Naive thymus-derived CD4-positive, alpha-beta T cell (primary cell): Measurements from ENCODE around the gene MPP4. TPM values are rescaled to one million over a fixed set of nuclear protein-coding genes. Genes with fewer than 3 reads are reported as not detected.

Experiments
- ATAC-seq: fragments of 150-1000 bp; cut with Tn5 transposase; 2 replicates; pipeline ENCODE4 v1.10.0; 2021; ENCODE audit warnings: mild to moderate bottlenecking, moderate library complexity
- CTCF ChIA-PET: fragments of 350-600 bp; sonication (Branson Sonifier 250); formaldehyde crosslinking; loops from one replicate; lab custom pipeline; 2021; ENCODE audit warnings: antibody characterized with exemption; lab: Charles Lee
- POLR2A ChIA-PET: fragments of 350-600 bp; sonication (Branson Sonifier 250); formaldehyde crosslinking; loops from one replicate; lab custom pipeline; 2021; ENCODE audit warnings: antibody characterized with exemption, inconsistent platforms; lab: Charles Lee
- DNase-seq, 9 donors: peaks; one replicate each; pipeline versions ENCODE4 v3.0.0 to v3.0.0-alpha.2; 2020 to 2022; ENCODE audit warnings: mixed read lengths in 1 of 9
- H3K27ac ChIP-seq: one replicate; pipeline ENCODE4 v1.7.0; 2013; ENCODE audit warnings: mild to moderate bottlenecking, low read depth, low read length, moderate library complexity
- H3K27me3 ChIP-seq, 2 donors: one replicate each; pipeline ENCODE4 v1.7.0; 2013; ENCODE audit warnings: low read length in 2 of 2, mild to moderate bottlenecking in 2 of 2, moderate library complexity in 2 of 2; ENCODE audit not compliant: control insufficient read depth in 2 of 2, insufficient read depth in 2 of 2
- H3K36me3 ChIP-seq, 3 experiments: 1 replicate in 2 of 3; 2 replicates in 1 of 3; pipeline ENCODE4 v1.7.0; 2013; ENCODE audit warnings: low read length in 3 of 3, mild to moderate bottlenecking in 3 of 3, moderate library complexity in 1 of 3; ENCODE audit not compliant: insufficient read depth in 3 of 3, control insufficient read depth in 2 of 3
- H3K4me1 ChIP-seq, 2 donors: one replicate each; pipeline ENCODE4 v1.7.0; 2013; ENCODE audit warnings: low read length in 2 of 2, mild to moderate bottlenecking in 2 of 2, moderate library complexity in 1 of 2; ENCODE audit not compliant: control insufficient read depth in 2 of 2, insufficient read depth in 2 of 2
- H3K4me3 ChIP-seq: 2 replicates; pipeline ENCODE4 v1.7.0; 2013; ENCODE audit warnings: mild to moderate bottlenecking, low read length
- H3K9me3 ChIP-seq, 3 experiments: 1 replicate in 2 of 3; 2 replicates in 1 of 3; pipeline ENCODE4 v1.7.0; 2013; ENCODE audit warnings: low read length in 3 of 3; ENCODE audit not compliant: control insufficient read depth in 2 of 3
- H3K27ac Mint-ChIP-seq, 9 donors: one replicate each; pipeline ENCODE4 v1.8.0; 2020 to 2022; ENCODE audit warnings: mixed read lengths in 9 of 9, mild to moderate bottlenecking in 8 of 9, moderate library complexity in 5 of 9, inconsistent platforms in 2 of 9
- H3K27me3 Mint-ChIP-seq, 5 donors: one replicate each; pipeline ENCODE4 v1.8.0; 2021 to 2022; ENCODE audit warnings: mixed read lengths in 5 of 5, mild to moderate bottlenecking in 1 of 5
- H3K36me3 Mint-ChIP-seq, 5 donors: one replicate each; pipeline ENCODE4 v1.8.0; 2020 to 2022; ENCODE audit warnings: mixed read lengths in 5 of 5, mild to moderate bottlenecking in 3 of 5, inconsistent platforms in 1 of 5
- H3K4me1 Mint-ChIP-seq, 7 donors: one replicate each; pipeline ENCODE4 v1.8.0; 2020 to 2022; ENCODE audit warnings: mixed read lengths in 7 of 7, mild to moderate bottlenecking in 3 of 7, inconsistent platforms in 1 of 7
- H3K4me3 Mint-ChIP-seq, 10 donors: one replicate each; pipeline ENCODE4 v1.8.0; 2020 to 2022; ENCODE audit warnings: mild to moderate bottlenecking in 10 of 10, mixed read lengths in 10 of 10, moderate library complexity in 6 of 10, inconsistent platforms in 2 of 10
- H3K9me3 Mint-ChIP-seq, 11 donors: one replicate each; pipeline ENCODE4 v1.8.0; 2020 to 2022; ENCODE audit warnings: mixed read lengths in 11 of 11, mild to moderate bottlenecking in 4 of 11, inconsistent platforms in 1 of 11, moderate library complexity in 1 of 11
- intact Hi-C, 2 donors: fragments of 100-400 bp; cut with micrococcal nuclease; formaldehyde crosslinking; loops; one replicate each; pipeline ENCODE4 v1.15.1; 2023
- polyA plus RNA-seq, 2 donors: library from polyadenylated mRNA; unstranded; fragments of 300-500 nt; fragmentation: Illumina TruSeq; gene quantifications; one replicate each; pipeline ENCODE4 v1.2.3, GENCODE V29; 2021
- total RNA-seq, 6 experiments: library from RNA in 5 of 6; stranded (reverse) in 5 of 6; gene quantifications; 1 replicate in 5 of 6; 2 replicates in 1 of 6; pipeline ENCODE4 v1.2.3 and lab custom pipeline; 2021 to 2026

Gene MPP4
- total and polyA plus RNA-seq, 7 experiments from 2014 or later, result 0.12 to 0.47 TPM; not detected in 5

- Mint-ChIP-seq H3K36me3 (peaks cover 0 to 10% (median 0%) of the 10 kb centered on the region in 5 donors), H3K27ac (no peak overlapping the region), H3K4me1 (no peaks in the 10 kb centered on the region), H3K9me3 (peaks cover 0 to 24% (median 9%) of the 10 kb centered on the region in 11 donors), H3K4me3 (no peak overlapping the region), H3K27me3 (peaks cover 3 to 31% (median 11%) of the 10 kb centered on the region in 5 donors)
- ChIA-PET CTCF (no interaction called here), POLR2A (interaction anchor here (0.5 kb wide), 1 partner anchor 601 kb away, joined by 3 read pairs; no protein-coding TSS in a partner anchor)
- H3K27ac ChIP-seq, result no peak overlapping the region
- H3K4me1 ChIP-seq, result no peaks in the 10 kb centered on the region
- no peak for ATAC-seq
- H3K4me3 ChIP-seq, result no peak overlapping the region
- intact Hi-C loops, result no loop called here
- H3K9me3 ChIP-seq, result no peaks in the 10 kb centered on the region
- H3K27me3 ChIP-seq, result no peaks in the 10 kb centered on the region
- no peaks in the 10 kb centered on the region for H3K36me3 ChIP-seq
- DNase-seq, result no peak
Observed at GRCh38 chr2:201607568-201607967, 90.9 kb downstream of the MPP4 start.

- Histone ChIP-seq H3K9me3 (no peaks in the 10 kb centered on the region), H3K27me3 (peaks cover 0 to 3% of the 10 kb centered on the region in 2 donors), H3K4me1 (no peaks in the 10 kb centered on the region), H3K36me3 (no peaks in the 10 kb centered on the region), H3K4me3 (no peak overlapping the region), H3K27ac (no peak overlapping the region)
- ATAC-seq (no peak), DNase-seq (no peak)
- ChIA-PET POLR2A (no interaction called here), CTCF (interaction anchor here (0.6 kb wide), 1 partner anchor 117 kb away, joined by 4 read pairs; no protein-coding TSS in a partner anchor)
- intact Hi-C loops, result no loop called here
- Mint-ChIP-seq H3K4me1 (no peaks in the 10 kb centered on the region), H3K9me3 (peaks cover 5 to 27% (median 15%) of the 10 kb centered on the region in 11 donors), H3K27ac (no peak overlapping the region), H3K27me3 (peaks cover 9 to 27% (median 20%) of the 10 kb centered on the region in 5 donors), H3K36me3 (peaks cover 2 to 15% (median 12%) of the 10 kb centered on the region in 5 donors), H3K4me3 (no peak overlapping the region)
Observed at GRCh38 chr2:201600906-201601305, 97.5 kb downstream of the MPP4 start.

GRCh38 chr2:201597397-201597796, 101.0 kb downstream of the MPP4 start:
- CTCF ChIA-PET, result no interaction called here
- Histone ChIP-seq H3K36me3 (no peaks in the 10 kb centered on the region), H3K4me3 (no peak overlapping the region), H3K4me1 (no peaks in the 10 kb centered on the region), H3K27ac (no peak overlapping the region), H3K9me3 (no peaks in the 10 kb centered on the region), H3K27me3 (peaks cover 0 to 3% of the 10 kb centered on the region in 2 donors)
- Mint-ChIP-seq H3K27ac (no peak overlapping the region), H3K4me3 (no peak overlapping the region), H3K36me3 (peaks cover 2 to 14% (median 12%) of the 10 kb centered on the region in 5 donors), H3K4me1 (no peaks in the 10 kb centered on the region), H3K27me3 (peaks cover 6 to 13% (median 11%) of the 10 kb centered on the region in 5 donors), H3K9me3 (peaks cover 5 to 30% (median 18%) of the 10 kb centered on the region in 11 donors)
- intact Hi-C loops, result no loop called here
- ATAC-seq (no peak), DNase-seq (no peak)
- POLR2A ChIA-PET, result no interaction called here

Other genes starting within 250 kb of the MPP4 start
- gene TRAK2, start 247.2 kb downstream of the MPP4 start, total RNA-seq, result 10 to 100 TPM; 27.8 to 47.6 (median 35.2) TPM
- 10 to 100 TPM; 27.2 to 30.7 TPM for gene TRAK2, start 247.2 kb downstream of the MPP4 start, polyA plus RNA-seq
- 10 to 100 TPM; 11.9 to 18.4 (median 16.1) TPM for gene STRADB, start 246.9 kb downstream of the MPP4 start, total RNA-seq
- 10 to 100 TPM; 31.5 to 41.4 TPM for gene STRADB, start 246.9 kb downstream of the MPP4 start, polyA plus RNA-seq
- 10 to 100 TPM in 1 of 5 experiments, 1 to 10 TPM in 4; 3.2 to 13.4 (median 4.7) TPM for gene TMEM237, start 55.1 kb downstream of the MPP4 start, total RNA-seq
- 1 to 10 TPM; 2.7 to 3.2 TPM for gene TMEM237, start 55.1 kb downstream of the MPP4 start, polyA plus RNA-seq
- gene ALS2, start 82.3 kb upstream of the MPP4 start, total RNA-seq, result 10 to 100 TPM in 4 of 5 experiments, 1 to 10 TPM in 1; 8.9 to 13.5 (median 10.7) TPM
- gene ALS2, start 82.3 kb upstream of the MPP4 start, polyA plus RNA-seq, result 1 to 10 TPM; 3.6 to 4.1 TPM
- not detected for gene CDK15, start 107.9 kb upstream of the MPP4 start, total RNA-seq
- gene CDK15, start 107.9 kb upstream of the MPP4 start, polyA plus RNA-seq, result not detected